Hematopoietic multipotent progenitor cell treated with erythropoietin and hydrocortisone succinate and interleukin-3 and kit ligand, for 6 days (in vitro differentiated cells): ENCODE measurements around the gene PRIM2.
"Not testable (repeated sequence)": the region's sequence is repeated elsewhere in the genome, so short reads cannot be mapped to it uniquely, and the experiment has no call there.

Experiments used
- DNase-seq: peaks from one replicate; pipeline ENCODE4 v3.0.0-alpha.2; 2015

The PRIM2 gene

DNA sequence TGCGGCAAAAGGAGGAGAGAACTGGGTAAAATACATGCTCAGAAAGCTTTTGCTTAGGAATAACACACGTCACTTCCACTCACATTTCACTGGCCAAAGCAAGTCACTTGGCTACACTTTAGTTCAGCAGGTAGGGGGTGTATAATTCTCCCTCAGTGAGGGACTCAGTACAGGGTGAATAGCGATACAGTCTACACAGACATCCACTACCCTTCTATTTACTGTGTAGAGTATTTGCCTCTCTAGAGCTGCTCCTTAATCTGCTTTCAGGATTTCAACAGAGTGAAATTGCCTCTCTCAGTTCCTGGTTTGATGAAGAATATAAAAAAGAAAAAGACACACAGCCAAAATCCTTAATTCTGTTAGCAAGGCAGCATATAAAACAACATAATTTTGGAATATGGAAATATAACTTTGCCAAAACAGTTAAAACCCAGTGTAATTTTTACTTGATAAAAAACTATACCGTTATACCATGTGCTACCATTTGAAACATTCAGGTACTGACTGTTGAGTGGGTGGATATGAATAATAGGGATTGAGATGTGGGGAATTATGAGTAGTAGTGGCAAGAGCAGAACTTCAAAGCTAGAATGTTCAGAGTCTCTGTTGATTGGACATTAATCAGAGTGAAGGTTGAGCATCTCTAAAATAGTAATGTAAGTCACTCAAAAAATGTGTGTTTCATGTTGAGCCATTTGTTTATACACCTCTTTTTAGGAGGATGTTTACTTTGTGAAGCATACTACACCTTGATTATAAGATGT, 51.7 kb downstream of the PRIM2 start:
- DNase-seq: not testable (repeated sequence)

- not testable (repeated sequence) for DNase-seq
Measured at GRCh38 chr6:57371779-57372178, 54.3 kb downstream of the PRIM2 start.

DNA sequence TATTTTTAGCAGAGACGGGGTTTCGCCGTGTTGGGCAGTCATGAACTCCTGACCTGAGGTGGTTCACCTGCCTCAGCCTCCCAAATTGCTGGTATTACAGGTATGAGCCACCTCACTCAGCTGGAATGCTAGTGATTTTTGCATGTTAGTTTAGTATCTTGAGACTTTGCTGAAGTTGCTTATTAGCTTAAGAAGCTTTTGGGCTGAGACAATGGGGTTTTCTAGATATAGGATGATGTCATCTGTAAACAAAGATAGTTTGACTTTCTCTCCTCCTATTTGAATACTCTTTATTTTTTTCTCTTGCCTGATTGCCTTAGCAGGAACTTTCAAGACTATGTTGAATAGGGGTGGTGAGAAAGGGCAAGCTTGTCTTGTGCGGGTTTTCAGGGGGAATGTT, 57.3 kb downstream of the PRIM2 start:
- not testable (repeated sequence) for DNase-seq

GRCh38 chr6:57376083-57376482, 58.7 kb downstream of the PRIM2 start:
- DNase-seq: not testable (repeated sequence)

DNA sequence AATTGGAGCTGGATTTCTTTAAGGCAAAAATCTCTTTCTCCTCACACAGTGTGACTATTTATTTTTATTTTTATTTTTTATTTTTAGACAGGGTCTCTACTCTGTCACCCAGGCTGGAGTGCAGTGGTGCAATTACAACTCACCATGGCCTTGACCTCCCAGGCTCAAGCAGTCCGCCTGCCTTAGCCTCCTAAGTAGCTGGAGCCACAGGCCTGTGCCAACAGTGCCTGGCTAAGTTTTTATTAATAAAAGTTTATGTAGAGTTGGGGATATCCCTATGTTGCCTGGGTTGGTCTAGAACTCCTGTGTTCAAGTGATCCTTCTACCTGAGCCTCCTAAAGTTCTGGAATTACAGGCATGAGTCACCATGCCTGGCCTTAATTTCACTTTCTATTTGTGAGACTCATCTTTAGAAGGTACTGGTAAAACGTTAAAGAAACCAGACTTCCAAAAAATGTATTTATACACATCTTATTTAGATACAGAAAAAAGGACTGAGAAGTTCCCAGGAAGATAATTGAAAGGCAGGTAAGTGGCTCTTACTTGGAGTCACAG, 71.7 kb downstream of the PRIM2 start:
- not testable (repeated sequence) for DNase-seq

DNA sequence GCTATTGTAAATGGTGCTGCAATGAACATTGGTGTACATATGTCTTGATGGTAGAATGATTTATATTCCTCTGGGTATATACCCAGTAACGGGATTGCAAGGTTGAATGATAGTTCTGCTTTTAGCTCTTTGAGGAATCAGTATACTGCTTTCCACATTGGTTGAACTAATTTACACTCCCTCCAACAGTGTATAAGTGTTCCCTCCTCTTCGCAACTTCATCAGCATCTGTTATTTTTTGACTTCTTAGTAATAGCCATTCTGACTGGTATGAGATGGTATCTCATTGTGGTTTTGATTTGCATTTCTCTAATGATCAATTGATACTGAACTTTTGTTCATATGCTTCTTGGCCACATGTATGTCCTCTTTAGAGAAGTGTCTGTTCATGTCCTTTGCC, 73.4 kb downstream of the PRIM2 start:
- DNase-seq: not testable (repeated sequence)

GRCh38 chr6:57392047-57392446, 74.6 kb downstream of the PRIM2 start:
- DNase-seq: not testable (repeated sequence)

DNA sequence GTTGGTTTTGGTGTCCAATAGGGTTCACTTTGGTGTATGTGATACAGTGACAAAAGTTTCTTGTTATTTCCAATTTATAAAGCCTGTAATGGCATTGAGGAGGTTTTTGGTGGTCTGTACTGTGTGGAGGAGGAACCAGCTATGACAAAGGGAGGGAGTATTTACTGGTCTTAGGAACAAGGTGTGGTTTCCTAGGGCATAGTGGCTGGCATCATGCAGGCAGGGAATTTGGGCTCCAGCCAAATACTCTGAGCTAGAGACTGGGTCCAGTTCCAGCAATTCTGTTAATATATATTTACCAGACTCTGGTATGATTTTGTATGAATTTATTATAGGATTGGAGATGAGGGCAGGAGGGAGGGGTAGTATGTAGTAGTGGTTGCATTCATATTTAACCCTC, 101.9 kb downstream of the PRIM2 start:
- DNase-seq: not testable (repeated sequence)

GRCh38 chr6:57421503-57421902, 104.1 kb downstream of the PRIM2 start:
- DNase-seq: peak; percentile 17

- DNase-seq: no peak
Measured at GRCh38 chr6:57423468-57423867, 106.0 kb downstream of the PRIM2 start.

DNA sequence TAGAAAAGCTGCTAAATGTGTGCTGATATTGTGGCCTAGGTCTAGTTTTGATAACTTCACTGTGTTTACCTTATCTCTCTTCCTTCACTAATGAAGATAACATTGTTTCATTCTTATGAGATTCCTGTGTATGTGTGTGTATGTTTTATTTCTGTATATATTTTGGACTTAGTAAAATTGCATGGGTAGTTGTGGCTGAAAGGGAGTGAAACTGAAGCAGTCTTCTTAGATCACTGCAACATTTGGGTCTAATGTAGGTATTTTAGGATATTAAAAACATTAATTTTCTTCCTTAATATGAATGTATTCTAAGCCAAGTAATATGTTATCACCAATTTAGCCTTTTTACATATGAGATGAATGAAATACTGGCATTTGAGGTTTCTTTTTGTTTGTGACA, 114.3 kb downstream of the PRIM2 start:
- DNase-seq: not testable (repeated sequence)

DNA sequence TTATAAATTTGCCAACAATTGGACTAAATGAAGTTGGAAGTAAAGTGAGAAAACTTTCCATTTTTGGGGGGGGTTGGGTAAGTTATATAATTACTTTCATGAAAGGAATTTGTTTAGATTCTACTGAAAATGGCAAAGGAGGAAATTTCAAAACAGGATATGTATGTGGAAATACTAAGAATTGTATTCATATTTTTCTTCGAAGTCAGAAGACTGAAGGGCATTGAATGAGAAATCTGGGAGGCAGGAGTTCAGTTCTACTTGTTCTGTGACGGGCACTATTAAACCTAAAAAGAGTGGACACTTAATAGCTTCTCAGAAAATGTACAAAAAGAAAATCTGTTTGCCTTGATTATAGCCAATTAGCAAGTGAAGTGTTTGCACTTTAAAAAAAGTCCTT, 114.7 kb downstream of the PRIM2 start:
- DNase-seq: no peak

DNA sequence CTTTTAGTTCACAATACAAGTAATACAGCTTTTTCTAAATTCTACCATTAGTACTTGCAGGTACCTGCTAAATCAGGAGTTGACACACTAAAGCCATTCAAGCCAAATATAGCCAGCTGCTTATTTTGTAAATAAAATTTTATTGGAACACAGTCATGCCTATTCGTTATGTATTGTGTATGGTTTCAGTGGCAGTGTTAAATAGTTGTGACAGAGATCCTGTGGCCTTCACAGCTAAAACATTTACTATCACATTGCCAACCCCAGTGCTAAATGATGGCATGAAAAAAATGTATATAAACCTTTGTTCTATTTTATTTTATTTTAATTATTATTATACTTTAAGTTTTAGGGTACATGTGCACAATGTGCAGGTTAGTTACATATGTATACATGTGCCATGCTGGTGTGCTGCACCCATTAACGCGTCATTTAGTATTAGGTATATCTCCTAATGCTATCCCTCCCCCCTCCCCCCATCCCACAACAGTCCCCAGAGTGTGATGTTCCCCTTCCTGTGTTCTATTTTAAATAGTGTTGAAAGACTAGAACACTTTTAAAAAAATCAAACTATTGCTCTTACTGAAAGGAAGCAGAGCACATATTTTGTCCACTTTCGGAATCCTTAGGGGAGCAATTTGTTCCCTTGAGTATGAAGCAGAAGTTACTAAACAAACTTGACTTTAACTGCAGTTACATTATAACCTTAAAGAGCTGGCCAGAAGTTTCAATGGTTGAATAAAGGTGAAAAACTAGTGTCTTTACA, 115.7 kb downstream of the PRIM2 start:
- no peak for DNase-seq

GRCh38 chr6:57433790-57434189, 116.4 kb downstream of the PRIM2 start:
- DNase-seq: not testable (repeated sequence)

DNA sequence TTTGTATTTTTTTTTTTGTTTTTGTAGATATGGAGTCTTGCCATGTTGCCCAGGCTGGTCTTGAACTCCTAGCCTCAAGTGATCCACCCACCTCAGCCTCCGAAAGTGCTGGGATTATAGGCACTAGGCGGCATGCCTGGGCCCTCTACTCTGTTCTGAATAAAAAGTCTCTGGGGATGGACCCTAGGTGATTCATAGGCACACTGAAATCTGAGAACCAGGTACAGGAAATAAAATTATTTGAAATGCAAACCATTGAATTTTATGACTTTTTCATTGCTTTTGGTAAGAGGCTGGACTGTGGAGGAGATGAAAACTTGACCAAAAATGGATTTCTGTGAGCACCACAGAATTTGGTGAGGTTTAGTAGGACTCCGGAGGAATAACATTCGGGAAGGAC, 117.5 kb downstream of the PRIM2 start:
- no peak for DNase-seq

- no peak for DNase-seq
Measured at GRCh38 chr6:57435475-57436160, 118.2 kb downstream of the PRIM2 start.

- DNase-seq: not testable (repeated sequence)
Measured at GRCh38 chr6:57440735-57441134, 123.3 kb downstream of the PRIM2 start.

GRCh38 chr6:57442133-57442532, 124.7 kb downstream of the PRIM2 start:
- DNase-seq: not testable (repeated sequence)

DNA sequence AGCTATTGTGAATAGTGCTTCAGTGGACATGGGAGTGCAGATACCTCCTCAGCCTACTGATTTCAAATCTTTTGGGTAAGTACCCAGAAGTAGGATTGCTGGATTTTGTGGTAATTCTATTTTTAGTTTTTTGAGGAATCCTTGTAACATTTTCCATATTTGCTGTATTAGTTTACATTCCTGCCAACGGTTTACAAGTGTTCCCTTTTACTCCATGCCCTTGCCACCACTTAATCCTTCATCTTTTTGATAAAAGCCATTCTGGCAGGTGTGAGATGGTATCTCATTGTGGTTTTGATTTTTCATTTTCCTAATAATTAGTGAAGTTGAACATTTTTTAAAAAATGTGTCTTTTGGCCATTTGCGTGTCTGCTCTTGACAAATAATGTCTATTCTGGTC, 125.8 kb downstream of the PRIM2 start:
- not testable (repeated sequence) for DNase-seq

- DNase-seq: not testable (repeated sequence)
Measured at GRCh38 chr6:57444787-57445186, 127.4 kb downstream of the PRIM2 start.

DNA sequence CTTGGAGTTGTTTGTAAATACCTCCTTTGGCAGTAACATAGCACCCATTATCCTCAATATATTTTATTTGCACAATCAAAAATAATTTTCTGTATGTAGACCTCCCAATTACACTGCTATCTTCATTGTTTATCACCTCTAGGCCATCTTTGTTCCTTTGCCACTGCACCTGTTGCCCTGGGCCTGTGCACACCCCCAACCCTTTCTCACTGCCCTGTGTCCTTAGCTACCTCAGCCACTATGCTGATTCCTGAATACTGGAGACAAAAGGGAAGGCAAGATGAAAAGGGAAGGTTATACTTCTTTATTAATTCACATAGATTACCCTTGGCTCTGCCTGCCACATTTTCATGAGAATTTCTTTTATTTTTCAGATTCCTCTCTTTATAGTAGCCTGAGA, 127.9 kb downstream of the PRIM2 start:
- DNase-seq: not testable (repeated sequence)

DNA sequence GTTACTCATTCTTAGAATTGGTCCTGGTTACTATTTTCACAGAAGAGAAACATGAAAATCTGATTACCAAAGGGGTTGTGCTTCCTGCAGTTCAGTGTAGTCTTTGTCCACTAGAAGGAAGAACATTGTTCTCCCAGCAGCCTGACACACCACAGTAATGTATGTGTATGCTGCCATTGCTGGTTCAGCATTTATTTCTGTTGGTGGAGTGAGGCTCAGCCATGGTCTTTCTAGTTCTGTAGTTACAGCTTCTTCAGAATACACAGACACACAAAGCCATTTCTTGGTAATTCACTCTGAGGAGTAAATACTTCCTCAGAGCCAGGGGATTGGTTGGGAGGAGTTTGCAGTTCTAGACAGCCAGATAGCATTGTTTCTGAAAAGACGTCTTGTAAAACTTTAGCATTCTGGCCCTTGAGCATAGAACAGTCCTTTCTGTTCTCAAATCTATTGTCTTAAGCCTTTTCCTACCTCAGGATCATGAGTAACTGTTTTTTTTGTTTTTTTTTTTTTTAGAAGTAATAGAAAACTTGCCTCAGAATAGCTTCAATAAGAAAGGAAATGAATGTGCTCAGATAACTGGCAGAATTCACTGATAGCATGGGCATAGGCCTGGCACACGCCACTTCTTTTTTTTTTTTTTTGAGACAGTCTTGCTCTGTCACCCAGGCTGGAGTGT, 128.5 kb downstream of the PRIM2 start:
- peak; percentile 77 for DNase-seq
